Activated gamma-delta T cell (primary cell): Measurements from ENCODE around the gene ZMYND11.
"Not testable (repeated sequence)": the region's sequence is repeated elsewhere in the genome, so short reads cannot be mapped to it uniquely, and the experiment has no call there.

ENCODE experiments used
- DNase-seq: peaks from one replicate; lab custom pipeline; 2025; lab: John Stamatoyannopoulos, UW

ZMYND11 gene

DNA sequence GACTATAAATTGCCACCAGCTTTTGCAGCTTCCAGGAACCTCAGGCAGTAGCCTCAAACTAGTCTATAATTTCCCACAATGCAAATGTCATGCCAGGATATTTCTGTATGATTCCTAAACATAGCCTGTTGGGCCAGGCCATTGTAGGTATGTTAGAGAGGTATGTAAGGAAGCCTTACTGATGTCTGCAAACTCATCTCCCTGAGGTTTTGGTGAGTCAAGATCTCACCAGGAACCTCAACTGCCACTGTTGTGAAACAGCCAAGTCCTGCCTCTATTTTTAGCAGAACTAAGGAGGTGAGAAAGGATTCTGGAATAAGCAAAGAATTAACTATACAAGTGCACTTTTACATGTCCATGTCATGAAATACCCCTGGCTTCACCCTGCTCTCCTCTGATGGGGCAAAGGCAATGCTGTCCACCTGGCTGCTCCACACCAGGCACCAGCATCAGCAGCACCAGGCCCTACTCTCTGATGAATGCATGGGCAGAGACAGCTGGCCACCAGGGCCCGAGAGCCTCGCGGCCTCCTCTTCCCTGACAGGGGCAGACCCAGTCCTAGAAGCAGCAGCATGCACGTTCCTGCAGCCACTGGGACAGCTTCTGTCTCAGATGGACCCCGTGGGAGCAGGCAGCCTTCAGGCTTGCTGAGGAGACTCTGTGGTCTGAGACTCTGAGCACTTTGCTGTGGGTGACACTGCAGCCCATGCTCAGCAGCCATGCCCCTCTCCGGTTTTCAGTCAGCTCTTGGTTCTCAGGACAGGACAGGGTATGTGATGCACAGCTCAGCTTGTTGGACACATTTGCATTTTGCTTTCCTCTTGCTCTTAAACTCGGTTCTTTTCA lies 147.3 kb downstream of the ZMYND11 start:
- no peak for DNase-seq

DNA sequence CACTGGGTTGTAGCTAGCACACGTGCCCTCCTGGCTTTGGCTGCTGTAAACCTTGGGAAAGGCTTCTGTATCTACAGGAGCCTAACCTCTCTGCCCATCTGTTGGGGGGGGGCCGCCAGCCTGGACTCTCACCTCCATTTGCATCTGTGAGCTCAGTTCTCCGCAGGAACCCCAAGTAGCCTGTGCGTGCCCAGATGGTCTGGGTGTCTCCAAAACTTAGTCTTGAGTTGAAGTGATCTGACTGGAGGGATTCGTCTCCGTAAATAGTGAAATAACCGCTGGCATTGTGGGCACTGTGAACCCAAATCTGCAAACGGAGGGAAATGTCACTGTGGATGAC lies 147.9 kb downstream of the ZMYND11 start:
- DNase-seq, result no peak

DNA sequence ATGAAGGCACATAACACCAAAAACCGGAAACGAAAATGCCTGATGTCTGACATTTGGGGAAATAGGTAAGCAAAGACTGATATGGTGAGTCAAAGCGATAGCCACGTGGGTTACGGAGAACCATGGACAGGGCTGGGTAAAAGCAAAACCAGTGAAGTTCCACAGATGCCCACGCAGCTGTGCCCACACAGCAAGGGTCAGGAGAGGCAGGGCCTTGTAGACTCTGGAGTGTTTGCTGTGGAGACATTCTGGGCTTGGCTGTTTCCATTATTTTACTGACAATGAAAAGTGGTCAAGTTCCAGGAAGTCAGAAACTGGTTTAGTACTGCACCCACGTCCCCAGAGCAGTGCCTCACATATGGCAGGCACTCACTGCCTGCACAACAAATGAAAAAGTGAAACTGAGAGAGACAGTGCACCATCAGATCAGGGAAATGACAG lies 148.7 kb downstream of the ZMYND11 start:
- no peak for DNase-seq

GRCh38 chr10:285216-285615 lies 150.0 kb downstream of the ZMYND11 start:
- no peak for DNase-seq

DNA sequence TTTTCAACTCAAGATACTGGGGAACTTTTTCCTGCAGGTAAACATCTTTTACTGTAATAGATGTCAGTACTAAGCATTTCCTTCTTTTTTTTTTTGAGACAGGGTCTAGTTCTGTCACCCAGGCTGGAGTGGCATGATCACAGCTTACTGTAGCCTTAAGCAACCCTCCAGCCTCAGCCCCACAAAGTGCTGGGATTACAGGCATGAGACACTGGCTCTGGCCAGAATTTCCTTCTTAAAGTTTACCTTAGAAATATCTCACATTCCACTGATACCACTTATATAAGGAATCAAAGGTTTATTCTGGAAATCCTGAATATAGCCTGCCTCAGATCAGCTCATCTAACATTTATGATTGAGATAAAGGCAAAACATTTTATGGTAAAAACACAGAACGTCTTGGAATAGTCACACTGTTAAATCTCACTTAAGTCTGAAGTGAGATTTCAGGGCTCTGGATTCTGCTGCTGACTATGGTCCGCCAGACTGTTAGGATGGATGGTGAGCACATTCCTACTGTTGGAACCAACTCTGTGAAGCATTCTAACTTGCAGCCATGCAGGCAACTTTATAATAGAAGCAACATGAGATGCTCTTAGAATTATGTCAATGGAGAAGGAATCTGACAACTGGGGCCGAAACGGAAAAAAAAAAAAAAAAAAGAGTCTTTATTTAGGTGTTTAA lies 151.9 kb downstream of the ZMYND11 start:
- no peak for DNase-seq

DNA sequence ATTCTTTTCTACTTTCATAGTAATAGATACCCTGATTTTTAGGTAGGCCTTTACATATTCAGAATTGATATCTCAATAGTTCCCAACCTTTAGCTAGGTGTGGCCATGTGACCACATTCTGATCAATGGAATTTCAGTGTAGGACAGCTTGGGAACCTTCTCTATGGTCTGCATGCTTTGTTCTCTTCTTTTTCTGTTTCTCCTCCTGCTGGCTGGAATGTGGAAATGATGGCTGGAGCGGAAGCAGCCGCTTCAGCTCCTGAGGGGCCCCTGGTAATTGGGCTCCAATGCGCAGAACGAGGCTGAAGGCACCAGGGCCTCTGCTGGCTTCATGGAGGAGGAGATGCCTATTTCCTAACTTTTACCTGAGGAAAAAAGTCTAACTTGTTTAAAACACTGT lies 152.6 kb downstream of the ZMYND11 start:
- DNase-seq, result no peak

DNA sequence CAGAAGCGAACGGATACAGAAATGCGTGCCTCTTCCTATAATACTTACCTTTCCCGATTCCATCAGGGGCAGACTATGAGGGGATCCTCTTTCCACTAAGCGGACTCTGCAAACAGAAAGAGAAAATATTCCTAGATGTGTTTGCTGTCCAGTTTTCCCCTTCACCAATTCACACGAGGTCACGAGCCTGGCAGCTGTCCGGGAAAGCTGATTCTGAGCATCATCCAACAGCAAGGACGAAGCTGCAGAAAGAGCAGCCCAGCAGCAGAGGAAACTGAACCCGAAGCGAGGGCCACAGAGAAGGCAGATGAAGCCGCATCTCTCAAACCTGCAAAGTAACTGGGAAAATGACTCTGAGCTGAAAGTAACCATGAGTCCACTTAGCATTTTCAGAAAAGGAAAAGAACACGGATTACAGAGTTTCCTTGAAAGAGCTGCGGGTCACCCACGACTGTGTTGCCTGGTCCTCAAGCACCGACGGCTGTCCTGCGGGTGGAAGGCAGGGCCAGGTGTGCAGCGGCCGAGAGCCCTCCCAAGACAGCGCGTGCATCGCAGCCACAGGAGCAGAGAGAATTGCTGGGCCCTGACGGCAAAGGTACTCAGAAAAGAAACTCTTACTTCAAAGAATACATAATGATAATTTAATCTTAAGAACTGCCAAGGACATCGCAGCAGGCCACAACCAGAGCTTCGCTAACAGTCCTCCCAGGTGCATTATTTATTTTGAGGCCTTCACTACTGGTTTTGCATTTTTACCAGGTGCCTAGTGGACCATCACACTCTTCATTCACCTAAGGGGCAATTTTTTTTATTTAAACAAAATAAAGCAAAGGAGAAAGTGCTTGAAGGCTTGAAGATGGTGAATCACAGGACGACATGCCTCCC lies 153.3 kb downstream of the ZMYND11 start:
- DNase-seq, result no peak

DNA sequence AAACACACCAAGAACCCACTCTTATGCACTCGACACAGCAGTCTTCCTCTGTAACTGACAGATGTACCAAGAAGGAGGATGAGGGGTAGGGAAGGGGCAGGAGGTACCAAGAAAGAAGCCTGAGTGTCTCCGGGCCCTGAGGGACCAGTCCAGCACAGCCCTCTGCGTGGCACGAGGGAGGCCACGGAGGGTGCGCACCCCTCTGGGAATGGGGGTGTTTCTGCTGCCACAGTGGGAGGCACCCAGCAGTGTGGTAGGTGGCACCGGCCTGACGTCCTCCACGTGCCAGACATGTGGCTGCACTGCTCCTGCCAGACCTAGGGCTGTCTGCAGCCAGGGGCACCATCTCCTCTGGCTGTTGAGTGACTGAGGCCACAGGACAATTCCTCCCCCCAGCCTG lies 154.3 kb downstream of the ZMYND11 start:
- no peak for DNase-seq

GRCh38 chr10:290026-290725 lies 154.9 kb downstream of the ZMYND11 start:
- no peak for DNase-seq

- no peak for DNase-seq
These were observed 158.4 kb downstream of the ZMYND11 start for GRCh38 chr10:293636-294035.

DNA sequence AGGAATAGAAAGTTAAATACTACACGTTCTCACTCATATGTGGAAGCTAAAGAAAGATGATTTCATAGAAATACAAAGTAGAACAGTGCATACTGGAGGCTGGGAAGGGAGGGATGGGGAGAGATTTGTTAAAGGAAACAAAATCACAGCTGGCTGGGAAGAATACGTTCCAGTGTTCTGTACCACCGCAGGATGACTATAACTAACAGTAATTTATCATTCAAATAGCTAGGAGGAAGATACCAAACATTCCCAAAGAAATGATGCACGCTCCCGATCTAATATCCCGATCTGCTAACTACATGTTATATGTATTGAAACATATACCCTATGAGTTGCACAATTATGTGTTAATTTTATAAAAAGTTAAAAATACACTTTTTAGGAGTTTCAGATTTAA lies 162.3 kb downstream of the ZMYND11 start:
- DNase-seq, result no peak

- no peak for DNase-seq
These were observed 162.8 kb downstream of the ZMYND11 start for GRCh38 chr10:298033-298432.

GRCh38 chr10:299512-299911 lies 164.3 kb downstream of the ZMYND11 start:
- DNase-seq, result no peak

DNA sequence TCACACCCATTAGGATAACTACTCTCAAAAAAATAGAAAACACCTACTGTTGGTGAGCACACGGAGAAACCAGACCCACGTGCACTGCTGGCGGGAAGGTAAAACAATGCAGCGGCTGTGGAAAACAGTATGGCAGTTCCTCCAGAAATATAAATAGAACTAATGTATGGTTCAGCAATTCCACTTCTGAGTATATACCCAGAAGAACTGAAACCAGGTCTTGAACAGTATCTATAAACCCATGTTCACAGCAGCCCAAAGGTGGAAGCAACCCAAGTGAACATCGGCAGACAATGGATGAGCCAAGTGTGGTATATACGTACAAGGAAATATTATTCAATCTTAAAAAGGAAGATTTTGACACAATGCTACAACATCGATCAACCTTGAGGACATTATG lies 164.7 kb downstream of the ZMYND11 start:
- DNase-seq, result no peak

DNA sequence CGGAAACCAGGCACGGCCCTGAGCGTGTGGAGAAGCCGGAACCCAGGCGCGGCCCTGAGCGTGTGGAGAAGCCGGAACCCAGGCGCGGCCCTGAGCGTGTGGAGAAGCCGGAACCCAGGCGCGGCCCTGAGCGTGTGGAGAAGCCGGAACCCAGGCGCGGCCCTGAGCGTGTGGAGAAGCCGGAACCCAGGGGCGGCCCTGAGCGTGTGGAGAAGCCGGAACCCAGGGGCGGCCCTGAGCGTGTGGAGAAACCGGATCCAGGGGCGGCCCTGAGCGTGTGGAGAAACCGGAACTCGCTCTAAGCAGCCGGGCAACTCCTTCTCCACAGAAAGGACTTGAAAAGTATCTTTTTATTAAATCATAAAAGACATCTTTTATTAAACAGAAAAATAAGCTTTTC lies 165.3 kb downstream of the ZMYND11 start:
- DNase-seq, result not testable (repeated sequence)

GRCh38 chr10:301536-301935 lies 166.3 kb downstream of the ZMYND11 start:
- no peak for DNase-seq
